ENCODE data around the gene RNF224. TPM values are rescaled to one million over a fixed set of nuclear protein-coding genes. Genes with fewer than 3 reads are reported as not detected.

Gene RNF224
- total and polyA plus RNA-seq, 10 of the 15 experiments (the other 5 are each of a cell fraction or from before 2014, with no cell fraction given): not detected

- 0 out of 2 replicates have a peak, but pooled peaks have one; percentile 40 for TF ChIP-seq ZSCAN29 (IDR thresholded peaks at IDR 0.05)
- TF ChIP-seq ATF2 (IDR thresholded peaks at IDR 0.05; ENCODE audit: low read length): no peak
- TF ChIP-seq HDAC2 (IDR thresholded peaks at IDR 0.05): no peak
- TF ChIP-seq E2F4 (IDR thresholded peaks at IDR 0.05; ENCODE audit: low read depth, low read length): peak; percentile 14; the same call in 1 of the 2 replicates
- peak; percentile 48 for TF ChIP-seq PBX3 (IDR thresholded peaks at IDR 0.05; ENCODE audit: insufficient replicate concordance, low read depth, low read length)
- TF ChIP-seq DPF2 (IDR thresholded peaks at IDR 0.05): peak; percentile 77
- TF ChIP-seq NFIC (IDR thresholded peaks at IDR 0.05; ENCODE audit: low read depth, low read length): no peak
- no peak for TF ChIP-seq IKZF2 (IDR thresholded peaks at IDR 0.05)
- TF ChIP-seq IRF4 (IDR thresholded peaks at IDR 0.05; ENCODE audit: low read depth, low read length): no peak
- peak; percentile 95 for TF ChIP-seq CHD2 (IDR thresholded peaks at IDR 0.05; ENCODE audit: borderline replicate concordance, low read depth, low read length)
- TF ChIP-seq PAX8 (IDR thresholded peaks at IDR 0.05): no peak
- TF ChIP-seq CEBPB (IDR thresholded peaks at IDR 0.05; ENCODE audit: borderline replicate concordance in 1 of 2, low read depth in 2 of 2, low read length in 2 of 2): no peak
- TF ChIP-seq NR2F1 (conservative IDR thresholded peaks at IDR 0.05): peak; percentile 88
- TF ChIP-seq KLF5 (IDR thresholded peaks at IDR 0.05; ENCODE audit: partially characterized antibody): peak; percentile 45
- peak; percentile 66 for TF ChIP-seq MEF2B (IDR thresholded peaks at IDR 0.05; ENCODE audit: partially characterized antibody, poor library complexity, severe bottlenecking)
- no peak for TF ChIP-seq RAD21 (IDR thresholded peaks at IDR 0.05; ENCODE audit: insufficient read depth, low read depth, low read length)
- no peak for TF ChIP-seq ZNF24 (IDR thresholded peaks at IDR 0.05)
- TF ChIP-seq NFXL1 (IDR thresholded peaks at IDR 0.05; ENCODE audit: borderline replicate concordance): 0 out of 2 replicates have a peak, but pooled peaks have one; percentile 54
- TF ChIP-seq USF1 (IDR thresholded peaks at IDR 0.05; ENCODE audit: borderline replicate concordance, extremely low read length, insufficient read depth, low read depth, low read length): no peak
- TF ChIP-seq MTA3 (IDR thresholded peaks at IDR 0.05; ENCODE audit: borderline replicate concordance, low read length): no peak
- peak; percentile 60 for TF ChIP-seq IKZF1 (conservative IDR thresholded peaks at IDR 0.05)
- TF ChIP-seq CHD1 (IDR thresholded peaks at IDR 0.05; ENCODE audit: low read depth, low read length): no peak
- no peak for TF ChIP-seq ELK1 (IDR thresholded peaks at IDR 0.05; ENCODE audit: low read depth, low read length)
- TF ChIP-seq ZNF207 (IDR thresholded peaks at IDR 0.05; ENCODE audit: borderline replicate concordance): no peak
Observed at GRCh38 chr9:137200311-137201204, 26.7 kb upstream of the RNF224 start, which contains the start of gene TPRN (continued).

Measured in GM12878 (cell line).